ENCODE measurements around the gene SLC7A1.
A peak's percentile ranks its signal among the peaks of the same experiment; 100 is the strongest.

The SLC7A1 gene

DNA sequence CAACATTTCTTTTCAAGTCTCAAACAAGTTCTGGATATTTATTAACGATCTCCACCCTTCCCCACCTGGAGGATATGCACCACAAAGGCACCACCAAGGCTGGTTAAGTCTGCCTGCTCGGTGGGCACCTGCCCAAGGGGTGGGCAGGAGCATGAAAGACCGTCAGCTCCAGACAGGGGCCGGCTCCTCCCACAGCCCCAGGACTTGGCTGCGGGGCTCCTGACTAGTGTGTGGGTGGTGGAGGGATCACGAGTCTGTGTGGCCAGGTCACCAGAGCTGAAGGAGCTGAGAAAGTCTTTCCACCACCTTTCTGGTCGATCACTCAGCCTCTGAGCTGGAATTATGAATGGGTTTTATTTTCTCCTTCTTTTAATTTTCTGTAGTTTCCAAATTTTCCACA is 7.8 kb downstream of the SLC7A1 start:
- H3K27me3 ChIP-seq (ENCODE audit: control insufficient read depth in 2 of 2, insufficient read depth in 2 of 2, low read length in 2 of 2): no peaks in the 10 kb centered on the region
- H3K4me3 ChIP-seq (ENCODE audit: low read length in 2 of 2): no peak overlapping the region
- no peaks in the 10 kb centered on the region for H3K9me3 ChIP-seq (ENCODE audit: control insufficient read depth in 2 of 2, low read length in 2 of 2)
- no peak overlapping the region for H3K9ac ChIP-seq (ENCODE audit: low read depth in 1 of 2, low read length in 2 of 2)
- H3K4me1 ChIP-seq (ENCODE audit: control insufficient read depth in 2 of 2, insufficient read depth in 2 of 2, low read length in 2 of 2): peaks cover under 1% of the 10 kb centered on the region in 2 donors
- no peak overlapping the region for H3K27ac ChIP-seq (ENCODE audit: low read depth in 2 of 2, low read length in 2 of 2)
- H3K36me3 ChIP-seq (ENCODE audit: control insufficient read depth in 2 of 2, insufficient read depth in 2 of 2, low read length in 2 of 2): peaks cover 0 to 4% of the 10 kb centered on the region in 2 donors

DNA sequence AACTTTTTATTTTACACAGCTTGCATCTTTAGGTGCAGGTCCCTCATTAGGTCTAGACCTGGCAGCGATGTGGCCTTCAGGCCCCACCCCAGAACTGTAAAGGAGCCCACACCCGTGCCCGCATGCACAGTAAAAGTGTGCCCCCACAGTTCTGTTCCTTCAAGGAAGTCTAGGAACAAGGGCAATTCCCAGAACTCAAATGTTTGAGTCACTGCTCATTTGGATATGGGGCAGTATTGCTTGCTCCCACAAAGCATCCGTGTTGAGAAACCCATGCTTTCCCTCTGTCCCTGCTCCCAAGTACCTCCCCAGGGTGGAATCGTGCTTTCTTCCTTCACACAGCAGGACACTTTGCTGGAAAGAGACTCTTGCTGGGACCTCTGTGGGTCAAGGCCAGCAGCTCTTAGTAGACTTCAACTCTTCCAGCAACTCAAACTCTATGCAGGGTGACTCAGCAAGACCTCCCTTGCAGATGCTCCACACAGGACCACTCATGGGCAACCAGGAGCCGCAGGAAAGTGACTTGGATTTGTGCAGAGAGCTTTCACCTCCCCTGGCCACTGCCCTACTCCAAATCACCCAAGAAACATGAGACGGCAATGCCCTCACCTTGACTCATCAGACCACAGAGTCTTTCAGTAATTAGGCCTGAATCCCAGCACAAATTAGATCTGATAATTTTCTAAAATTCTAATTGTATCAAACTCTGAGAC is 12.3 kb downstream of the SLC7A1 start:
- Histone ChIP-seq H3K27ac (ENCODE audit: low read depth in 2 of 2, low read length in 2 of 2) (no peak overlapping the region), H3K4me1 (ENCODE audit: control insufficient read depth in 2 of 2, insufficient read depth in 2 of 2, low read length in 2 of 2) (peaks cover 12 to 14% of the 10 kb centered on the region in 2 donors), H3K27me3 (ENCODE audit: control insufficient read depth in 2 of 2, insufficient read depth in 2 of 2, low read length in 2 of 2) (no peaks in the 10 kb centered on the region), H3K9ac (ENCODE audit: low read depth in 1 of 2, low read length in 2 of 2) (no peak overlapping the region), H3K36me3 (ENCODE audit: control insufficient read depth in 2 of 2, insufficient read depth in 2 of 2, low read length in 2 of 2) (peaks cover 0 to 4% of the 10 kb centered on the region in 2 donors), H3K9me3 (ENCODE audit: control insufficient read depth in 2 of 2, low read length in 2 of 2) (no peaks in the 10 kb centered on the region), H3K4me3 (ENCODE audit: low read length in 2 of 2) (no peak overlapping the region)

GRCh38 chr13:29582171-29582570 is 13.3 kb downstream of the SLC7A1 start:
- H3K36me3 ChIP-seq (ENCODE audit: control insufficient read depth in 2 of 2, insufficient read depth in 2 of 2, low read length in 2 of 2): peaks cover 0 to 3% of the 10 kb centered on the region in 2 donors
- H3K9me3 ChIP-seq (ENCODE audit: control insufficient read depth in 2 of 2, low read length in 2 of 2): no peaks in the 10 kb centered on the region
- no peak overlapping the region for H3K9ac ChIP-seq (ENCODE audit: low read depth in 1 of 2, low read length in 2 of 2)
- peaks cover 12 to 14% of the 10 kb centered on the region in 2 donors for H3K4me1 ChIP-seq (ENCODE audit: control insufficient read depth in 2 of 2, insufficient read depth in 2 of 2, low read length in 2 of 2)
- no peaks in the 10 kb centered on the region for H3K27me3 ChIP-seq (ENCODE audit: control insufficient read depth in 2 of 2, insufficient read depth in 2 of 2, low read length in 2 of 2)
- H3K27ac ChIP-seq (ENCODE audit: low read depth in 2 of 2, low read length in 2 of 2): peak overlapping the region; percentile 2 to 16
- H3K4me3 ChIP-seq (ENCODE audit: low read length in 2 of 2): no peak overlapping the region

DNA sequence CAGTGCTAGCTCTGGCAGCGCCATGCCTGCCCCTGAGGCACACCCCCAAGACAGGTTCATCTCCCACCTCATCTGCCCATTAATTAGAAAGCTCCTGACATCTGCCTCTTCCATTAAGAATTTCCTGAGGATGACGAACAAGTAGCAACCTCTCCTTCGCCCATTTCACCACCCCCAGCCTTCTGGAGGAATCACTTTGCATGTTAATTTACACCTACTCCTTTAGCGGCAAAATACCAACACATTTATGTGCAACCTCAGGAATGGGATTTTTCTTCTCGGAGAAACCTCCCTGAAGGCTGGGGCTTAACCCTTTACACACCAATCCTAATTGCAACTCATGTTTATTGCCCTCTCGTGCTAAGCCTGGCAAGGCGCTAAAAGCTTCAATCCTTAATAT is 13.8 kb downstream of the SLC7A1 start:
- Histone ChIP-seq H3K36me3 (ENCODE audit: control insufficient read depth in 2 of 2, insufficient read depth in 2 of 2, low read length in 2 of 2) (no peaks in the 10 kb centered on the region), H3K9ac (ENCODE audit: low read depth in 1 of 2, low read length in 2 of 2) (no peak overlapping the region), H3K9me3 (ENCODE audit: control insufficient read depth in 2 of 2, low read length in 2 of 2) (no peaks in the 10 kb centered on the region), H3K4me1 (ENCODE audit: control insufficient read depth in 2 of 2, insufficient read depth in 2 of 2, low read length in 2 of 2) (peaks cover 12 to 14% of the 10 kb centered on the region in 2 donors), H3K27me3 (ENCODE audit: control insufficient read depth in 2 of 2, insufficient read depth in 2 of 2, low read length in 2 of 2) (no peaks in the 10 kb centered on the region), H3K27ac (ENCODE audit: low read depth in 2 of 2, low read length in 2 of 2) (peak overlapping the region in 1 of 2 donors; percentile 16), H3K4me3 (ENCODE audit: low read length in 2 of 2) (no peak overlapping the region)

- H3K36me3 ChIP-seq (ENCODE audit: control insufficient read depth in 2 of 2, insufficient read depth in 2 of 2, low read length in 2 of 2): no peaks in the 10 kb centered on the region
- peaks cover 12 to 14% of the 10 kb centered on the region in 2 donors for H3K4me1 ChIP-seq (ENCODE audit: control insufficient read depth in 2 of 2, insufficient read depth in 2 of 2, low read length in 2 of 2)
- H3K27me3 ChIP-seq (ENCODE audit: control insufficient read depth in 2 of 2, insufficient read depth in 2 of 2, low read length in 2 of 2): no peaks in the 10 kb centered on the region
- no peak overlapping the region for H3K9ac ChIP-seq (ENCODE audit: low read depth in 1 of 2, low read length in 2 of 2)
- no peak overlapping the region for H3K27ac ChIP-seq (ENCODE audit: low read depth in 2 of 2, low read length in 2 of 2)
- H3K4me3 ChIP-seq (ENCODE audit: low read length in 2 of 2): no peak overlapping the region
- H3K9me3 ChIP-seq (ENCODE audit: control insufficient read depth in 2 of 2, low read length in 2 of 2): no peaks in the 10 kb centered on the region
Observed at GRCh38 chr13:29579094-29579493, 16.4 kb downstream of the SLC7A1 start.

- H3K36me3 ChIP-seq (ENCODE audit: control insufficient read depth in 2 of 2, insufficient read depth in 2 of 2, low read length in 2 of 2): no peaks in the 10 kb centered on the region
- no peak overlapping the region for H3K9ac ChIP-seq (ENCODE audit: low read depth in 1 of 2, low read length in 2 of 2)
- H3K27me3 ChIP-seq (ENCODE audit: control insufficient read depth in 2 of 2, insufficient read depth in 2 of 2, low read length in 2 of 2): no peaks in the 10 kb centered on the region
- peaks cover 14 to 17% of the 10 kb centered on the region in 2 donors for H3K4me1 ChIP-seq (ENCODE audit: control insufficient read depth in 2 of 2, insufficient read depth in 2 of 2, low read length in 2 of 2)
- no peak overlapping the region for H3K4me3 ChIP-seq (ENCODE audit: low read length in 2 of 2)
- no peak overlapping the region for H3K27ac ChIP-seq (ENCODE audit: low read depth in 2 of 2, low read length in 2 of 2)
- H3K9me3 ChIP-seq (ENCODE audit: control insufficient read depth in 2 of 2, low read length in 2 of 2): no peaks in the 10 kb centered on the region
Observed at GRCh38 chr13:29578300-29579085, 17.0 kb downstream of the SLC7A1 start.

- Histone ChIP-seq H3K27me3 (ENCODE audit: control insufficient read depth in 2 of 2, insufficient read depth in 2 of 2, low read length in 2 of 2) (no peaks in the 10 kb centered on the region), H3K9ac (ENCODE audit: low read depth in 1 of 2, low read length in 2 of 2) (no peak overlapping the region), H3K4me1 (ENCODE audit: control insufficient read depth in 2 of 2, insufficient read depth in 2 of 2, low read length in 2 of 2) (peaks cover 16 to 19% of the 10 kb centered on the region in 2 donors), H3K36me3 (ENCODE audit: control insufficient read depth in 2 of 2, insufficient read depth in 2 of 2, low read length in 2 of 2) (no peaks in the 10 kb centered on the region), H3K9me3 (ENCODE audit: control insufficient read depth in 2 of 2, low read length in 2 of 2) (no peaks in the 10 kb centered on the region), H3K27ac (ENCODE audit: low read depth in 2 of 2, low read length in 2 of 2) (no peak overlapping the region), H3K4me3 (ENCODE audit: low read length in 2 of 2) (no peak overlapping the region)
Observed at GRCh38 chr13:29577136-29578051, 18.1 kb downstream of the SLC7A1 start.

- Histone ChIP-seq H3K4me3 (ENCODE audit: low read length in 2 of 2) (no peak overlapping the region), H3K27ac (ENCODE audit: low read depth in 2 of 2, low read length in 2 of 2) (no peak overlapping the region), H3K27me3 (ENCODE audit: control insufficient read depth in 2 of 2, insufficient read depth in 2 of 2, low read length in 2 of 2) (no peaks in the 10 kb centered on the region), H3K9ac (ENCODE audit: low read depth in 1 of 2, low read length in 2 of 2) (no peak overlapping the region), H3K9me3 (ENCODE audit: control insufficient read depth in 2 of 2, low read length in 2 of 2) (no peaks in the 10 kb centered on the region), H3K4me1 (ENCODE audit: control insufficient read depth in 2 of 2, insufficient read depth in 2 of 2, low read length in 2 of 2) (peaks cover 11 to 13% of the 10 kb centered on the region in 2 donors), H3K36me3 (ENCODE audit: control insufficient read depth in 2 of 2, insufficient read depth in 2 of 2, low read length in 2 of 2) (no peaks in the 10 kb centered on the region)
Observed at GRCh38 chr13:29576581-29576980, 18.9 kb downstream of the SLC7A1 start.

DNA sequence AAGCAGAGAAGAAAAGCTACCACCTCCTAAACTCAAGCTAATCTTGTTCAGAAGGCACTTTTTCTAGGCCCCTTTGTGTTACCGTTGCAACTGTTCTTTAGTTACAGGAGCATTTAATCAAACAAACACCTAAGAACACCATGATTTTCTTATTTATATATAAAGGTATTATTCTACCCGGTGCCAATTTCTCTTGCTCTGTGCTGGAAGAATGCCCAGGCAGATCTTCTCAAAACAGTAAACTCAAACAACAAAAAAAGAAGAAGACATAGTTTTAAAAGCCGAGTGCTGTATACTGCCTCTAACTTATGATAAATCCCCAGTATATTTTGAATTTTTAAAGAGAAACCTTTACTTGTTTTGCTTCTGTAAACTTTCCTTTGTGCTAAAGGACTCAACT is 20.4 kb downstream of the SLC7A1 start:
- Histone ChIP-seq H3K36me3 (ENCODE audit: control insufficient read depth in 2 of 2, insufficient read depth in 2 of 2, low read length in 2 of 2) (no peaks in the 10 kb centered on the region), H3K27me3 (ENCODE audit: control insufficient read depth in 2 of 2, insufficient read depth in 2 of 2, low read length in 2 of 2) (no peaks in the 10 kb centered on the region), H3K4me1 (ENCODE audit: control insufficient read depth in 2 of 2, insufficient read depth in 2 of 2, low read length in 2 of 2) (peaks cover 10 to 11% of the 10 kb centered on the region in 2 donors), H3K9ac (ENCODE audit: low read depth in 1 of 2, low read length in 2 of 2) (no peak overlapping the region), H3K27ac (ENCODE audit: low read depth in 2 of 2, low read length in 2 of 2) (no peak overlapping the region), H3K9me3 (ENCODE audit: control insufficient read depth in 2 of 2, low read length in 2 of 2) (no peaks in the 10 kb centered on the region), H3K4me3 (ENCODE audit: low read length in 2 of 2) (no peak overlapping the region)

Data from mucosa of rectum (tissue), 2 donors.